Measurements from ENCODE around the gene AGPS. TPM values are rescaled to one million over a fixed set of nuclear protein-coding genes. Genes with fewer than 3 reads are reported as not detected.
A peak's percentile ranks its signal among the peaks of the same experiment; 100 is the strongest.

AGPS gene
- total and polyA plus RNA-seq, 4 donors, result 6.3 to 46.9 (median 18.3) TPM

DNA sequence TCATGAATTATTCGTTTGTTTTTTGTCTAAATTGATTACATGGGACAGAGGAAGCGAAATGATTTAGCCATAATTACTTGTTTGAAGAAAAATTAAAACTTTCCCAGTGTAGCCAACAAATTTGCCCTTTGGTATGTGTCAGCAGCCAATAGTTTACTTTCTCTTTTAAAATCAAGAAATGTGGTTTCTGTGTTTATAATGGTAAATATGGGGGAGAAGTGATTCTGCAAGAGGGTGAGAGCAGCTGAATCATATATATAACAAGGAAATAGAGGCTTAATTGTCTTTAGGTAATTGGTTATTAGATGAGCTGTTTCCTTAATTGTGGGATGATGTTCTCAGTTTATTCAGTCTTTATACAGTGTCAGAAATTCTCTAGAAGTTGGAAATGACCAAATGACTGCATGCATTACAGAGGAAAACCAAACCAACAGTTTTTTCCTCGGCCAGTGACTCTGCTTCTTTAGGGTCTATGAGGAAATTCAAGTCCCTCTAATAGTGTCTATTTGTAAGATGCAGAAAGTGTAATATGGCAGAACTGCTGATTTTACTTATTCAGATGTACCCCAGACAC is 132.9 kb downstream of the AGPS start:
- 49% methylated on average over 3 of the region's 3 CpGs for WGBS
- H3K4me1 ChIP-seq (ENCODE audit: control insufficient read depth in 4 of 4, insufficient read depth in 4 of 4, low read length in 3 of 4), result peaks cover 0 to 11% (median 2%) of the 10 kb centered on the region in 4 donors
- H3K36me3 ChIP-seq (ENCODE audit: control insufficient read depth in 4 of 4, insufficient read depth in 3 of 4, low read depth in 1 of 4, low read length in 3 of 4), result peaks cover 0 to 6% (median 4%) of the 10 kb centered on the region in 4 donors
- H3K9me3 ChIP-seq (ENCODE audit: control insufficient read depth in 4 of 4, low read length in 3 of 4), result no peaks in the 10 kb centered on the region
- no peak overlapping the region for H3K9ac ChIP-seq (ENCODE audit: low read depth in 1 of 2, low read length in 2 of 2)
- no peak for DNase-seq (ENCODE audit: low spot score)
- no peak overlapping the region for H3K4me3 ChIP-seq (ENCODE audit: low read depth in 1 of 3, low read length in 3 of 3)
- H3K27ac ChIP-seq (ENCODE audit: low read depth in 1 of 2, low read length in 2 of 2), result no peak overlapping the region
- no peaks in the 10 kb centered on the region for H3K27me3 ChIP-seq (ENCODE audit: control insufficient read depth in 4 of 4, insufficient read depth in 4 of 4, low read length in 3 of 4)
- TF ChIP-seq FOXA2 (IDR thresholded peaks at IDR 0.05), result peak; percentile 28
- no peak for TF ChIP-seq YY1 (IDR thresholded peaks at IDR 0.05)

DNA sequence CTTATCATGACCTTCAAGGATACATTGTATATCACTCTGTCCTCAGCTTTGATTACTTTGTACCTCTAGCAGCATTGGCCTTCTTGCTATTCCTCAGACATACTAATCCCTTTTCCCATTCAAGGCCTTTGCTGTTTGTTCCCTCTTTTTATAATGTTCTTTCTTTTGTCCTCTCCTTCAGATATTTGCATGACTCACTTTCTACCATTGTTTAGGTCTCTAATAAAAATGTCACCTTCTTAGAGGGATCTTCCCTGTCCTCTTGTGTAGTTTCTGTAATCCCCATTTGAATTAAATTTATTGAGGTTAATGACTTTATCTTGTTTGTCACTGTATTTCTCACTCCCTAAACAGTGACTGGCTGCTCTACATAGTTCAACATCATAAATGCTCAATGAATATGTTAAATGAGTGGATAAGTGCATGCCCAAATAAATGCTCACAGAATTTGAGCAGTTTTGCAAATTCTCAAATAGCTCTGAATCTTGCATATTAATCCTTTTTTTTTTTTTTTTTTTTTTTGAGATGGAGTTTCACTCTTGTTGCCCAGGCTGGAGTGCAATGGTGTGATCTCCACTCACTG is 135.9 kb downstream of the AGPS start:
- no peaks in the 10 kb centered on the region for H3K27me3 ChIP-seq (ENCODE audit: control insufficient read depth in 4 of 4, insufficient read depth in 4 of 4, low read length in 3 of 4)
- H3K27ac ChIP-seq (ENCODE audit: low read depth in 1 of 2, low read length in 2 of 2), result no peak overlapping the region
- H3K36me3 ChIP-seq (ENCODE audit: control insufficient read depth in 4 of 4, insufficient read depth in 3 of 4, low read depth in 1 of 4, low read length in 3 of 4), result peaks cover 0 to 6% (median 1%) of the 10 kb centered on the region in 4 donors
- DNase-seq (ENCODE audit: low spot score), result no peak
- H3K4me3 ChIP-seq (ENCODE audit: low read depth in 1 of 3, low read length in 3 of 3), result no peak overlapping the region
- no peaks in the 10 kb centered on the region for H3K9me3 ChIP-seq (ENCODE audit: control insufficient read depth in 4 of 4, low read length in 3 of 4)
- peaks cover 0 to 11% (median 2%) of the 10 kb centered on the region in 4 donors for H3K4me1 ChIP-seq (ENCODE audit: control insufficient read depth in 4 of 4, insufficient read depth in 4 of 4, low read length in 3 of 4)
- H3K9ac ChIP-seq (ENCODE audit: low read depth in 1 of 2, low read length in 2 of 2), result no peak overlapping the region
- no peak for TF ChIP-seq SP1 (IDR thresholded peaks at IDR 0.05)
- TF ChIP-seq FOXA2 (IDR thresholded peaks at IDR 0.05), result no peak
- TF ChIP-seq, protein P1, sequence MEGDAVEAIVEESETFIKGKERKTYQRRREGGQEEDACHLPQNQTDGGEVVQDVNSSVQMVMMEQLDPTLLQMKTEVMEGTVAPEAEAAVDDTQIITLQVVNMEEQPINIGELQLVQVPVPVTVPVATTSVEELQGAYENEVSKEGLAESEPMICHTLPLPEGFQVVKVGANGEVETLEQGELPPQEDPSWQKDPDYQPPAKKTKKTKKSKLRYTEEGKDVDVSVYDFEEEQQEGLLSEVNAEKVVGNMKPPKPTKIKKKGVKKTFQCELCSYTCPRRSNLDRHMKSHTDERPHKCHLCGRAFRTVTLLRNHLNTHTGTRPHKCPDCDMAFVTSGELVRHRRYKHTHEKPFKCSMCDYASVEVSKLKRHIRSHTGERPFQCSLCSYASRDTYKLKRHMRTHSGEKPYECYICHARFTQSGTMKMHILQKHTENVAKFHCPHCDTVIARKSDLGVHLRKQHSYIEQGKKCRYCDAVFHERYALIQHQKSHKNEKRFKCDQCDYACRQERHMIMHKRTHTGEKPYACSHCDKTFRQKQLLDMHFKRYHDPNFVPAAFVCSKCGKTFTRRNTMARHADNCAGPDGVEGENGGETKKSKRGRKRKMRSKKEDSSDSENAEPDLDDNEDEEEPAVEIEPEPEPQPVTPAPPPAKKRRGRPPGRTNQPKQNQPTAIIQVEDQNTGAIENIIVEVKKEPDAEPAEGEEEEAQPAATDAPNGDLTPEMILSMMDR (IDR thresholded peaks at IDR 0.05; ENCODE audit: low read depth, low read length, missing input control), result no peak
- no peak for TF ChIP-seq EGR1 (IDR thresholded peaks at IDR 0.05; ENCODE audit: low read depth in 2 of 2)
- TF ChIP-seq RAD21 (IDR thresholded peaks at IDR 0.05), result no peak
- no peak for TF ChIP-seq YY1 (IDR thresholded peaks at IDR 0.05)
- TF ChIP-seq, protein P2, sequence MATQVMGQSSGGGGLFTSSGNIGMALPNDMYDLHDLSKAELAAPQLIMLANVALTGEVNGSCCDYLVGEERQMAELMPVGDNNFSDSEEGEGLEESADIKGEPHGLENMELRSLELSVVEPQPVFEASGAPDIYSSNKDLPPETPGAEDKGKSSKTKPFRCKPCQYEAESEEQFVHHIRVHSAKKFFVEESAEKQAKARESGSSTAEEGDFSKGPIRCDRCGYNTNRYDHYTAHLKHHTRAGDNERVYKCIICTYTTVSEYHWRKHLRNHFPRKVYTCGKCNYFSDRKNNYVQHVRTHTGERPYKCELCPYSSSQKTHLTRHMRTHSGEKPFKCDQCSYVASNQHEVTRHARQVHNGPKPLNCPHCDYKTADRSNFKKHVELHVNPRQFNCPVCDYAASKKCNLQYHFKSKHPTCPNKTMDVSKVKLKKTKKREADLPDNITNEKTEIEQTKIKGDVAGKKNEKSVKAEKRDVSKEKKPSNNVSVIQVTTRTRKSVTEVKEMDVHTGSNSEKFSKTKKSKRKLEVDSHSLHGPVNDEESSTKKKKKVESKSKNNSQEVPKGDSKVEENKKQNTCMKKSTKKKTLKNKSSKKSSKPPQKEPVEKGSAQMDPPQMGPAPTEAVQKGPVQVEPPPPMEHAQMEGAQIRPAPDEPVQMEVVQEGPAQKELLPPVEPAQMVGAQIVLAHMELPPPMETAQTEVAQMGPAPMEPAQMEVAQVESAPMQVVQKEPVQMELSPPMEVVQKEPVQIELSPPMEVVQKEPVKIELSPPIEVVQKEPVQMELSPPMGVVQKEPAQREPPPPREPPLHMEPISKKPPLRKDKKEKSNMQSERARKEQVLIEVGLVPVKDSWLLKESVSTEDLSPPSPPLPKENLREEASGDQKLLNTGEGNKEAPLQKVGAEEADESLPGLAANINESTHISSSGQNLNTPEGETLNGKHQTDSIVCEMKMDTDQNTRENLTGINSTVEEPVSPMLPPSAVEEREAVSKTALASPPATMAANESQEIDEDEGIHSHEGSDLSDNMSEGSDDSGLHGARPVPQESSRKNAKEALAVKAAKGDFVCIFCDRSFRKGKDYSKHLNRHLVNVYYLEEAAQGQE (IDR thresholded peaks at IDR 0.05), result no peak
- TF ChIP-seq, protein P3, sequence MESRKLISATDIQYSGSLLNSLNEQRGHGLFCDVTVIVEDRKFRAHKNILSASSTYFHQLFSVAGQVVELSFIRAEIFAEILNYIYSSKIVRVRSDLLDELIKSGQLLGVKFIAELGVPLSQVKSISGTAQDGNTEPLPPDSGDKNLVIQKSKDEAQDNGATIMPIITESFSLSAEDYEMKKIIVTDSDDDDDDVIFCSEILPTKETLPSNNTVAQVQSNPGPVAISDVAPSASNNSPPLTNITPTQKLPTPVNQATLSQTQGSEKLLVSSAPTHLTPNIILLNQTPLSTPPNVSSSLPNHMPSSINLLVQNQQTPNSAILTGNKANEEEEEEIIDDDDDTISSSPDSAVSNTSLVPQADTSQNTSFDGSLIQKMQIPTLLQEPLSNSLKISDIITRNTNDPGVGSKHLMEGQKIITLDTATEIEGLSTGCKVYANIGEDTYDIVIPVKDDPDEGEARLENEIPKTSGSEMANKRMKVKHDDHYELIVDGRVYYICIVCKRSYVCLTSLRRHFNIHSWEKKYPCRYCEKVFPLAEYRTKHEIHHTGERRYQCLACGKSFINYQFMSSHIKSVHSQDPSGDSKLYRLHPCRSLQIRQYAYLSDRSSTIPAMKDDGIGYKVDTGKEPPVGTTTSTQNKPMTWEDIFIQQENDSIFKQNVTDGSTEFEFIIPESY (IDR thresholded peaks at IDR 0.05), result no peak
- no peak for TF ChIP-seq NR2F2 (IDR thresholded peaks at IDR 0.05)
- TF ChIP-seq TAF1 (conservative IDR thresholded peaks at IDR 0.05), result no peak
- no peak for TF ChIP-seq RXRA (IDR thresholded peaks at IDR 0.05)
- no peak for TF ChIP-seq HNF4G (IDR thresholded peaks at IDR 0.05)
- TF ChIP-seq HNF4A (conservative IDR thresholded peaks at IDR 0.05), result no peak
- TF ChIP-seq, protein P4, sequence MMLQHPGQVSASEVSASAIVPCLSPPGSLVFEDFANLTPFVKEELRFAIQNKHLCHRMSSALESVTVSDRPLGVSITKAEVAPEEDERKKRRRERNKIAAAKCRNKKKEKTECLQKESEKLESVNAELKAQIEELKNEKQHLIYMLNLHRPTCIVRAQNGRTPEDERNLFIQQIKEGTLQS (IDR thresholded peaks at IDR 0.05), result no peak
- TF ChIP-seq JUND (IDR thresholded peaks at IDR 0.05), result no peak
- TF ChIP-seq, protein P5, sequence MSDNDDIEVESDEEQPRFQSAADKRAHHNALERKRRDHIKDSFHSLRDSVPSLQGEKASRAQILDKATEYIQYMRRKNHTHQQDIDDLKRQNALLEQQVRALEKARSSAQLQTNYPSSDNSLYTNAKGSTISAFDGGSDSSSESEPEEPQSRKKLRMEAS (IDR thresholded peaks at IDR 0.05), result no peak
- no peak for TF ChIP-seq FOXA1 (IDR thresholded peaks at IDR 0.05)
- no peak for TF ChIP-seq GABPA (IDR thresholded peaks at IDR 0.05 in 1 of 2, conservative IDR thresholded peaks at IDR 0.05 in 1 of 2)
